Thyroid gland (tissue), 4 donors: ENCODE data around the gene ATRNL1.

Source experiments
- POLR2A ChIP-seq, 2 donors: fragments of 450-650 bp; IDR thresholded peaks; one replicate each; pipeline ENCODE4 v1.6.1; 2017; ENCODE audit warnings: antibody characterized with exemption in 2 of 2, mild to moderate bottlenecking in 2 of 2, moderate library complexity in 1 of 2
- TF ChIP-seq, protein P1 (sequence below), 6 experiments: fragments of 200-600 bp in 3 of 6; fragments of 450-650 bp in 3 of 6; sonication (generic) in 3 of 6; IDR thresholded peaks; one replicate each; pipeline ENCODE4 v1.5.1; 2016 to 2019; ENCODE audit warnings: antibody characterized with exemption in 6 of 6, mild to moderate bottlenecking in 2 of 6, inconsistent platforms in 1 of 6, moderate library complexity in 1 of 6

DNA sequence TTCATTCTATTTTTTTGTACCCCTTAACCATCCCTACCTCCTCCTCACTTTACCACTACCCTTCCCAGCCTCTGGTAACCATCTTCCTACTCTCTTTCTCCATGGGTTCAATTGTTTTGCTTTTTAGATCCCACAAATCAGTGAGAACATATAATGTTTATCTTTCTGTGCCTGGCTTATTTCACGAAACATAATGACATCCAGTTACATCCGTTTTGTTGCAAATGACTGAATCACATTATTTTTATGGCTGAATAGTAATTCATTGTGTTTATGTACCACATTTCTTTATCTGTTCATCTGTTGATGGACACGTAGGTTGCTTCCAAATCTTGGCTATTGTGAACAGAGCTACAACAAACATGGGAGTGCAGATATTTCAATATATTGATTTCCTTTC, 24.1 kb downstream of the ATRNL1 start:
- TF ChIP-seq, protein P1, sequence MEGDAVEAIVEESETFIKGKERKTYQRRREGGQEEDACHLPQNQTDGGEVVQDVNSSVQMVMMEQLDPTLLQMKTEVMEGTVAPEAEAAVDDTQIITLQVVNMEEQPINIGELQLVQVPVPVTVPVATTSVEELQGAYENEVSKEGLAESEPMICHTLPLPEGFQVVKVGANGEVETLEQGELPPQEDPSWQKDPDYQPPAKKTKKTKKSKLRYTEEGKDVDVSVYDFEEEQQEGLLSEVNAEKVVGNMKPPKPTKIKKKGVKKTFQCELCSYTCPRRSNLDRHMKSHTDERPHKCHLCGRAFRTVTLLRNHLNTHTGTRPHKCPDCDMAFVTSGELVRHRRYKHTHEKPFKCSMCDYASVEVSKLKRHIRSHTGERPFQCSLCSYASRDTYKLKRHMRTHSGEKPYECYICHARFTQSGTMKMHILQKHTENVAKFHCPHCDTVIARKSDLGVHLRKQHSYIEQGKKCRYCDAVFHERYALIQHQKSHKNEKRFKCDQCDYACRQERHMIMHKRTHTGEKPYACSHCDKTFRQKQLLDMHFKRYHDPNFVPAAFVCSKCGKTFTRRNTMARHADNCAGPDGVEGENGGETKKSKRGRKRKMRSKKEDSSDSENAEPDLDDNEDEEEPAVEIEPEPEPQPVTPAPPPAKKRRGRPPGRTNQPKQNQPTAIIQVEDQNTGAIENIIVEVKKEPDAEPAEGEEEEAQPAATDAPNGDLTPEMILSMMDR (IDR thresholded peaks at IDR 0.05): no peak
- TF ChIP-seq POLR2A (IDR thresholded peaks at IDR 0.05): no peak
